C4-2B (cell line): ENCODE data around the gene GMPR.

Experiments
- H3K27ac ChIP-seq: fragments of 450-650 bp; 2 replicates; pipeline ENCODE4 v1.5.1; 2017
- CTCF ChIP-seq: fragments of 450-650 bp; conservative IDR thresholded peaks from 2 replicates; pipeline ENCODE4 v1.5.1; 2017; ENCODE audit warnings: mild to moderate bottlenecking
- ZFX ChIP-seq: fragments of 450-650 bp; IDR thresholded peaks from 2 replicates; pipeline ENCODE4 v1.6.1; 2017

Gene GMPR

DNA sequence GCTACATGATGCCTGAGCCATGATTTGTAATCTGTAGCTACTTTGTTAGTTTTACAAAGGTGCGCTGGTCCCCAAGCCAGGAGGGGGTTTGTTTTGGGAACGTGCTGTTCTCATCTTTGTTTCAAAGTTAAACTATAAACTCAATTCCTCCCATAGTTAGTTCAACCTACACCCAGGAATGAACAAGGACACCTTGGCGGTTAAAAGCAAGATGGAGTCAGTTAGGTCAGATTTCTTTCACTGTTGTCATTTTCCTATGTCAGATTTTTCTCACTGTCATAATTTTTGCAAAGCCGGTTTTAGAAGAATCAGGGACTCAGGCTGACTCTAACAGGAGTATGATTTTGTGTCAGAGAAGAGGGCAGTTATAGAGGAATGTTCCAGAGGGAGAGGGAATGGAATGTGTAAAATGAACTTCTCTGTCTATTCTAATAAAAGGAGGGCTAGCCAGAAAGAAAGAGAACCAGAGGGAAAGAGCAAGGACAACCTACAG, 2.3 kb upstream of the GMPR start:
- TF ChIP-seq ZFX (no peak), CTCF (no peak)
- H3K27ac ChIP-seq, result no peak overlapping the region

DNA sequence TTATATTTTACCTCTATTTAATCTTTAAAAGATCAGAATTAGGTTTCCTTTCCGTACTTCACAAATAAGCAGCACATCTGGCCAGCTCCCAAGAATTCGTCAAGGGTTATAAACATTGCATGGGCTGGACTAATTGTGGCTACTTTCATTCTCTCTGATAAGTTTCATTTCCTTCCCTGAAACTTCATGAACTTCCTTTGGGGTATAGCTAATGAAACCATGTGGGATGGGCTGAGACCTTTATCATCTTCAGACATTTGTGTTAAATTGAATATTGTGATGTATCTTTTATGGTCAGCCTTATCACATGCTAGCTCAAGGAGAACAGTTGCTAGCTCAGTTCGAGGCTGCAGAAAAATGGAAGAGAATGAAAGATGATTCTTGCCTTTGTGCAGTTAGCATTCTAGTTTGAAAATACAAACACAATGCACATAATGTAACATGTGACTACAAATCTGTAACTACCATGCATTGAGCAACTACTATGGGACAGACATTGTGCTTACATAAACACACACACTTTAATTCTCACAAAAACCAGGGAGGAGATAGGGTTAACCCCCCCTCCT, 1.7 kb upstream of the GMPR start:
- no peak overlapping the region for H3K27ac ChIP-seq
- no peak for TF ChIP-seq ZFX

GRCh38 chr6:16237242-16237641, 1.1 kb upstream of the GMPR start:
- H3K27ac ChIP-seq, result no peak overlapping the region
- TF ChIP-seq ZFX, result no peak

GRCh38 chr6:16238963-16239797, 793 bp downstream of the GMPR start:
- TF ChIP-seq ZFX (no peak), CTCF (no peak)
- H3K27ac ChIP-seq, result no peak overlapping the region

GRCh38 chr6:16239798-16240123, 1.4 kb downstream of the GMPR start:
- TF ChIP-seq CTCF, result no peak
- no peak for TF ChIP-seq ZFX
- H3K27ac ChIP-seq, result no peak overlapping the region

- TF ChIP-seq CTCF, result no peak
- TF ChIP-seq ZFX, result no peak
- H3K27ac ChIP-seq, result no peak overlapping the region
These were observed 2.4 kb downstream of the GMPR start for GRCh38 chr6:16240589-16241320.

DNA sequence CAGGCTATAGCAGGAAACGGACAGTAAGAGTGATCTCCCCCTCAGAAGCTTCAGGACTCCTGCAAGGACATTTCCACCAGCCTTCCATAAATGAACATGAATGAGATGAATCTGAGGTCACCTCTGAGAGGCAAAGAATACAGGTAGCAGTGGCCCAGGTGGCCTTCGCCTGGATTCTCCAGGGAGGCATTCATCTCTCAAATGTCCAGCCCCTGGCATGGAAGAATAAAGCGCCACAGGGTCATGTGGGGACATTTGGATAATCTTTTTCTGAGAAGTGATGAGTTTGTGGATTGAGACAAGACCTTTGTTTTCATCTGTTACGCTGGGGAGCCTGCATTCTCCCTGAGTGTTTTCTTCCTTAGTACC, 2.9 kb downstream of the GMPR start:
- no peak overlapping the region for H3K27ac ChIP-seq
- TF ChIP-seq CTCF (no peak), ZFX (no peak)

DNA sequence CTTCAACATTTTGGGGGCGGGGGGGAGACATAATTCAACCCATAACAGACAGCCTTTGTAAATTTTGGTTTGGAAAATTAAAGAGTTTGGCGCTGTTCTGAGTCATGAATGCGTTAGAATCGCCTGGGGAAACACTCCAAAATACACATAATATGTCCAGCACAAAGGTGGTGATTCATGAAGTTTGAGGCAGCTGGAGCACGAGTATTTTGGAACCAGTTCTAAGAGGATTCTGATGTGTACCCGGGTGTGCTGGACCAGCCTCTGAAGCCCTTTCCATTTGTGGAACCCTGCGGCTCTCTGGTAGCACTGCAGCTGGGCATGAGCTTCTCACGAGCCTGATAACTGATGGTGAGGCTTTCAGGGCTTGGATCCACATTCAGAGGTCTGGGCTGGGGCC, 4.7 kb downstream of the GMPR start:
- H3K27ac ChIP-seq, result no peak overlapping the region
- no peak for TF ChIP-seq ZFX
- TF ChIP-seq CTCF, result no peak
